SK-N-MC (cell line): ENCODE measurements around the gene COL8A1.

Experiments used
- DNase-seq: peaks from one replicate; pipeline ENCODE4 v3.0.0-alpha.2; 2011; ENCODE audit warnings: low read depth, low spot score
- H3K27ac ChIP-seq: fragments of 200-600 bp; sonication (generic); 2 replicates; pipeline ENCODE4 v1.5.1; 2016; ENCODE audit warnings: mixed run types
- H3K36me3 ChIP-seq: fragments of 200-600 bp; sonication (generic); 2 replicates; pipeline ENCODE4 v1.6.1; 2017; ENCODE audit warnings: antibody characterized with exemption, low read length, mixed read lengths; ENCODE audit not compliant: insufficient read depth
- H3K4me3 ChIP-seq: fragments of 200-600 bp; sonication (generic); 2 replicates; pipeline ENCODE4 v1.5.1; 2016
- H3K9ac ChIP-seq: fragments of 200-600 bp; sonication (generic); 2 replicates; pipeline ENCODE4 v1.8.0; 2017; ENCODE audit warnings: mixed run types, mixed read lengths; ENCODE audit not compliant: insufficient read length
- H3K9me3 ChIP-seq: fragments of 200-600 bp; sonication (generic); 2 replicates; pipeline ENCODE4 v1.6.1; 2017; ENCODE audit warnings: low read depth, mild to moderate bottlenecking, antibody characterized with exemption, low read length, moderate library complexity, mixed read lengths
- EZH2 ChIP-seq: fragments of 200-600 bp; sonication (generic); IDR thresholded peaks from one replicate; pipeline ENCODE4 v1.6.1; 2017; ENCODE audit warnings: antibody characterized with exemption
- FOXP2 ChIP-seq: optimal IDR thresholded peaks from 2 replicates; pipeline ENCODE3; 2011; ENCODE audit warnings: mild to moderate bottlenecking, moderate library complexity; ENCODE audit not compliant: insufficient read depth; ENCODE audit errors: extremely low read length, control extremely low read depth
- POLR2AphosphoS5 ChIP-seq: IDR thresholded peaks from 2 replicates; pipeline ENCODE4 v1.6.1; 2012; ENCODE audit warnings: mild to moderate bottlenecking, low read depth, low read length, borderline replicate concordance

Gene COL8A1

DNA sequence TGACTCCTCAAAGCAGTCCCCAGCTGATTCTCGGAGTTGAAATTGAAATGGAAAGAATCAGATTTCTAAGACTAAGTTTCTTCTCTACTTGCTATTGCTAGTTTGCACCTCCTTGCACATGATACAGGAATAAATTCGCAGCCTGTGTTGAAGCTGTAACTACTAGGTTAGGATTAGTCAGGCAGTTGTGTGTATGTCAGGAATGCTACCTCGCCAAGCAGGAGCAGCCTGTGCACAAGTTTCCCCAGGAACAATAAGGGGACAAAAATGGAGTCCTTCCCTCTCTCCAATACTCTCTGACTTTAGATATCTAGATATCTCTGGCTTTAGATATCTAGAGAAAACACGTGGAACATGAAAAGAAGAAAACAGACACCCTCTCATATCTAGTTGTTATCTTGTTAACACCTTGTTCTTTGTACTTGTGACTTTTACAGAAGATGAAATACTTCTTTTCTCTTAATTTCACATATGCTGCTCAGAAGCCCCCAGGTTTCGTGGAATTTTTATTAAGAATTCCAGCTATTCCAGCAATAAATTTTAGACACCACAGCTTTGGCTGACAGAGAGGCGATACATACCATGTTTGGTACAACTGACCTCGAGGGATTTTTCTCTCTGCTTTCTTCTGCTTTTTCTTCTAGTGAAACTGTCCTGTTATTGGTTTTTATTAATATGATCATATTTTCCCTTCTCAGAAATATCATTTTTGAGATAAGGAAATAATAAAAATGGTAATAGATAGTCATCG, 123.2 kb downstream of the COL8A1 start:
- Histone ChIP-seq H3K9ac (no peak overlapping the region), H3K36me3 (no peaks in the 10 kb centered on the region), H3K9me3 (no peaks in the 10 kb centered on the region), H3K4me3 (no peak overlapping the region), H3K27ac (no peak overlapping the region)
- no peak for DNase-seq
- TF ChIP-seq EZH2 (no peak), FOXP2 (no peak), POLR2AphosphoS5 (no peak)

DNA sequence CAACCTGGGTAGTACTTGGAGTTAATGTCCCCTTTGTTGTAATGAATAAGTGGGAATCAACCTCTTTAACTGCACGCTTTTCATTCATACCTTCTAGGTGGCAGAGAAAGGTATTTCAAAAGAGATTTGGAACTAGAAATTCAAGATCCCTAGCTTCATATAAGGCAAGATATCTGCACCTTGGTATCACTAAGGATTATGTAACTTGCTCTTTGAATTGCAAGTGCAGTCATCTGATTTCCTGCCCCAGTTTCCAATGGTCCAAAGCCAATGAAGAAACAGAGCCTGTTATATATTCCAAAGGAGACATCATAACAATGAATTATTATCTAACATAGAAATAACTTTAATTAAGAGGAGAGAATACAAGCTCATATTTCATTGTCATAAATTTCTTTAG, 124.5 kb downstream of the COL8A1 start:
- TF ChIP-seq POLR2AphosphoS5 (no peak), EZH2 (no peak), FOXP2 (no peak)
- no peak overlapping the region for H3K4me3 ChIP-seq
- no peak overlapping the region for H3K27ac ChIP-seq
- no peaks in the 10 kb centered on the region for H3K36me3 ChIP-seq
- no peaks in the 10 kb centered on the region for H3K9me3 ChIP-seq
- no peak overlapping the region for H3K9ac ChIP-seq
- no peak for DNase-seq

- Histone ChIP-seq H3K4me3 (no peak overlapping the region), H3K9me3 (no peaks in the 10 kb centered on the region), H3K27ac (no peak overlapping the region), H3K9ac (no peak overlapping the region), H3K36me3 (no peaks in the 10 kb centered on the region)
- TF ChIP-seq EZH2 (no peak), POLR2AphosphoS5 (no peak), FOXP2 (no peak)
- DNase-seq: no peak
Measured at GRCh38 chr3:99764377-99764776, 126.0 kb downstream of the COL8A1 start.

DNA sequence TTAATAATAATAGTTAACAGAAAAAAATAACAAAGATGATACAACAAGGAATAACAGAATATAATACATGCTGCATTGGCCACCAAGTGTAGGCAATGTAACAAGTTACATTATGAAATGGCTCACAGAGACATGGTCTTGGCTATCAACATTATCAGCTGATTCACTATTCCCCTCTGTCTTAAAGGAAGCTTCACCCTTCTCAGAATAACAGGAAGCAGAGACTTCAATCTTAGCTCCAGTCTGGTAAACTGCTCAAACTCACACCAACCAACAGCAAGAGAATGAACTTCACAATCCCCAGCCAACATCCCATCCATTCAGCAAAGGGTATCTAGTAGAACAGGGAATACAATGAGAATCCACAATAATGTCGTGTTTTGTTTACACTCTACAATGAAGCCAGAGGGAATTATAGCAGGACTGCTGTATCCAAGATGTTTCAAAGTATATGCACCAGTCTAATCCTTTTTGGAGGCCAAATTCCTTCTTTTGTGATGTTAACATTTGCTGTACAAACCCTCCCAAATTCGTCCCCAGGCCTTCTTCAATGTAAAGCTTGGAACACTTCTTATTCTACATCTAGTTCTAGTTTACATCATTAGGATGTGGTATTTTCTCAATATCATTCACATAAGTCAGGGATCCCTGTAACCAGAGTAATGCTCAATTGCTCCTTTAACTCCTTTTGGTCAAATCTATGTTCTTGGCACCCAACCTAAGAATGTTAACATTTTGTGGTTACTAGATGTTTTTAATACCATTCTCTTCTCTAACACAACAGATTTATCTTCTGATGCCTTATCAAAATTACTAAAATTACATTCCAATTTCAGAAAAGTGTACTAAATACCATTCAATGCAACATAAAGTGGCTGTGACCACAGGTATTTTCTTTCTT, 126.9 kb downstream of the COL8A1 start:
- TF ChIP-seq POLR2AphosphoS5 (no peak), EZH2 (no peak), FOXP2 (no peak)
- H3K4me3 ChIP-seq: no peak overlapping the region
- no peak for DNase-seq
- no peak overlapping the region for H3K27ac ChIP-seq
- no peak overlapping the region for H3K9ac ChIP-seq
- H3K36me3 ChIP-seq: no peaks in the 10 kb centered on the region
- H3K9me3 ChIP-seq: no peaks in the 10 kb centered on the region

GRCh38 chr3:99767291-99767690, 128.9 kb downstream of the COL8A1 start:
- H3K36me3 ChIP-seq: no peaks in the 10 kb centered on the region
- H3K4me3 ChIP-seq: no peak overlapping the region
- no peak overlapping the region for H3K9ac ChIP-seq
- H3K9me3 ChIP-seq: no peaks in the 10 kb centered on the region
- DNase-seq: no peak
- TF ChIP-seq EZH2 (no peak), FOXP2 (no peak), POLR2AphosphoS5 (no peak)
- H3K27ac ChIP-seq: no peak overlapping the region

GRCh38 chr3:99768126-99768525, 129.7 kb downstream of the COL8A1 start:
- Histone ChIP-seq H3K36me3 (no peaks in the 10 kb centered on the region), H3K9ac (no peak overlapping the region), H3K27ac (no peak overlapping the region), H3K4me3 (no peak overlapping the region), H3K9me3 (no peaks in the 10 kb centered on the region)
- TF ChIP-seq POLR2AphosphoS5 (no peak), FOXP2 (no peak), EZH2 (no peak)
- DNase-seq: no peak

DNA sequence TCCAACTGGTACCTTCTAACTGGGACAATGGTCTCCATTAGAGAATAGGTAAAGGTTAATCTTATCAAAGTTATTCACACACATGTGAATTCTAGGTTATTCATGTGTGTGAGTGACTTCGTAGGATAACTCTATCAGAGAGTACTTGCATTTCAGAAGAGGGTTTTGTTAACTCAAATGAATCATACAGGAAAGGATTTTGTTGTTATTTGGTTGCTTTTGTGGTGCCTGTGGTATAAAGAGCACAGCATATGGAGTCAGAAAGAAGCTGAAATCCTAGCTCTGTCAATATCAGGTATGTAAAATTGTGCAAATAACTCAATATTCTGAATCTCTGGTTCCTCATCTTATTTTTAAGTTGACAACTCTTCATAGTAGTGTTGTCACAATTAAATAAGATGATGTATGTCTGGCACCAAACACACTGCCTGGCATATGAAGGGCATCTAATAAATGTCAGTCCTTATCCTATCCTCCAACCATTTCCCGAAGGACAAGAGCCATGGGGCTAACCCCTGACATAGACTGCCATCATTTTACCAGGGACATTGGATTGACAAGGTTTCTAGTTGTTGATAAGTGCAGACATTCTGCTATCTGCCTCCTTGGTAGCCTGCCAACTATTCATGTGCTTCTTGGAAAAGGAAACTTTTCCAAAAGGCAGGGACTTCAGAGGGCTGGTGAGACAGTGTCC, 130.6 kb downstream of the COL8A1 start:
- Histone ChIP-seq H3K36me3 (no peaks in the 10 kb centered on the region), H3K9ac (no peak overlapping the region), H3K4me3 (no peak overlapping the region), H3K27ac (no peak overlapping the region), H3K9me3 (no peaks in the 10 kb centered on the region)
- no peak for TF ChIP-seq FOXP2
- TF ChIP-seq EZH2: no peak
- TF ChIP-seq POLR2AphosphoS5: no peak
- DNase-seq: no peak

DNA sequence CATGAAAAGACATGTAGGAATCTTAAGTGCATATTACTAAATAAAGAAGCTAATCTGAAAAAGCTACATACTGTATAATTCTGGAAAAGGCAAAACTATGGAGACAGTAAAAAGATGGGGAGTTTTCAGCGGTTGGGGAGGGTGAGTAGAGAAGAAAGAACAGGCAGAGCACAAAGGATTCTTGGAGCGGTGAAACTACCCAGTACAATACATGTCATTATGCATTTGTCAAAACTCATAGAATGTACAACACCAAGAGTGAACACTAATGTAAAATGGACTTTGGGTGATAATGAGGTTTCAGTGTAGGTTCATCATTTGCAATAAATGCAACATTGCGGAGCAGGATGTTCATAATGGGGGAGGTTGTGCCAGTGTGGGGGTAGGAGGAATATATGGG, 133.8 kb downstream of the COL8A1 start:
- Histone ChIP-seq H3K9me3 (no peaks in the 10 kb centered on the region), H3K27ac (no peak overlapping the region), H3K4me3 (no peak overlapping the region), H3K9ac (no peak overlapping the region), H3K36me3 (no peaks in the 10 kb centered on the region)
- TF ChIP-seq FOXP2 (no peak), POLR2AphosphoS5 (no peak)
- DNase-seq: no peak
